GM23338 (cell line): ENCODE data around the gene ATP5MC2. TPM values are rescaled to one million over a fixed set of nuclear protein-coding genes. Genes with fewer than 3 reads are reported as not detected.
A peak's percentile ranks its signal among the peaks of the same experiment; 100 is the strongest.
"Not testable (repeated sequence)": the region's sequence is repeated elsewhere in the genome, so short reads cannot be mapped to it uniquely, and the experiment has no call there.

Experiments used
- ATAC-seq: fragments of 200-7000 bp; cut with Tn5 transposase; 3 replicates; pipeline ENCODE4 v1.9.1; 2020
- DNase-seq: peaks from one replicate; pipeline ENCODE4 v3.0.0-alpha.2; 2015; ENCODE audit warnings: low spot score
- H2AFZ ChIP-seq: fragments of 200-600 bp; sonication (generic); 2 replicates; pipeline ENCODE4 v1.8.0; 2016; ENCODE audit warnings: antibody characterized with exemption, mild to moderate bottlenecking, moderate library complexity
- H3F3A ChIP-seq: fragments of 200-600 bp; sonication (generic); replicated peaks from 2 replicates; pipeline ENCODE4 v1.8.0; 2017; ENCODE audit warnings: antibody characterized with exemption, mixed run types, low read depth
- H3K27ac ChIP-seq: fragments of 200-600 bp; sonication (generic); 2 replicates; pipeline ENCODE4 v1.6.1; 2016; ENCODE audit warnings: low read depth
- H3K27me3 ChIP-seq: fragments of 200-600 bp; sonication (generic); 2 replicates; pipeline ENCODE4 v1.8.0; 2016; ENCODE audit warnings: mild to moderate bottlenecking, mixed run types, moderate library complexity; ENCODE audit not compliant: insufficient read depth
- H3K36me3 ChIP-seq: fragments of 200-600 bp; sonication (generic); 2 replicates; pipeline ENCODE4 v1.8.0; 2016; ENCODE audit warnings: mild to moderate bottlenecking; ENCODE audit not compliant: insufficient read depth
- H3K4me1 ChIP-seq: fragments of 200-600 bp; sonication (generic); 2 replicates; pipeline ENCODE4 v1.8.0; 2016; ENCODE audit warnings: mild to moderate bottlenecking, moderate library complexity; ENCODE audit not compliant: insufficient read depth
- H3K4me2 ChIP-seq: fragments of 200-600 bp; sonication (generic); 2 replicates; pipeline ENCODE4 v1.7.1; 2017; ENCODE audit warnings: mixed run types
- H3K4me3 ChIP-seq: fragments of 200-600 bp; sonication (generic); 2 replicates; pipeline ENCODE4 v1.6.1; 2016; ENCODE audit warnings: mixed run types
- H3K79me2 ChIP-seq: fragments of 200-600 bp; sonication (generic); replicated peaks from 2 replicates; pipeline ENCODE4 v1.8.0; 2017; ENCODE audit warnings: mild to moderate bottlenecking; ENCODE audit not compliant: insufficient read depth
- H3K9me2 ChIP-seq: fragments of 200-600 bp; sonication (generic); 2 replicates; pipeline ENCODE4 v1.8.0; 2017; ENCODE audit not compliant: insufficient read depth
- H4K20me1 ChIP-seq: fragments of 200-600 bp; sonication (generic); replicated peaks from 2 replicates; pipeline ENCODE4 v1.8.0; 2017; ENCODE audit warnings: mild to moderate bottlenecking; ENCODE audit not compliant: insufficient read depth
- H3K27ac Mint-ChIP-seq: 2 replicates; pipeline ENCODE4 v1.8.0; 2020; ENCODE audit warnings: inconsistent platforms, mild to moderate bottlenecking, moderate library complexity, mixed read lengths
- H3K27me3 Mint-ChIP-seq: 3 replicates; pipeline ENCODE4 v1.8.0; 2022; ENCODE audit warnings: low read depth, mild to moderate bottlenecking, moderate library complexity, mixed read lengths, inconsistent platforms; ENCODE audit not compliant: insufficient read depth, poor library complexity
- H3K36me3 Mint-ChIP-seq: 3 replicates; pipeline ENCODE4 v1.8.0; 2021; ENCODE audit warnings: low read depth, mild to moderate bottlenecking, inconsistent platforms, moderate library complexity, mixed read lengths
- H3K4me1 Mint-ChIP-seq: 3 replicates; pipeline ENCODE4 v1.8.0; 2020; ENCODE audit warnings: mild to moderate bottlenecking, inconsistent platforms, mixed read lengths
- H3K4me3 Mint-ChIP-seq: 3 replicates; pipeline ENCODE4 v1.8.0; 2021; ENCODE audit warnings: moderate library complexity, mild to moderate bottlenecking, inconsistent platforms, mixed read lengths
- H3K9me3 Mint-ChIP-seq: 3 replicates; pipeline ENCODE4 v1.8.0; 2020; ENCODE audit warnings: moderate library complexity, mild to moderate bottlenecking, inconsistent platforms, mixed read lengths
- CREB1 ChIP-seq: fragments of 250-450 bp; sonication (Bioruptor Pico); IDR thresholded peaks from 2 replicates; pipeline ENCODE4 v1.5.0; 2020; ENCODE audit warnings: low read depth, mild to moderate bottlenecking, moderate library complexity
- JUNB ChIP-seq: IDR thresholded peaks from one replicate; pipeline ENCODE4 v1.6.1; 2016; ENCODE audit warnings: antibody characterized with exemption; ENCODE audit not compliant: unreplicated experiment
- REST ChIP-seq: IDR thresholded peaks from one replicate; pipeline ENCODE4 v1.6.1; 2018; ENCODE audit warnings: antibody characterized with exemption; ENCODE audit not compliant: unreplicated experiment
- STAT1 ChIP-seq: IDR thresholded peaks from one replicate; pipeline ENCODE4 v1.6.1; 2016; ENCODE audit warnings: antibody characterized with exemption; ENCODE audit not compliant: unreplicated experiment
- ZNF331 ChIP-seq: fragments of 250-450 bp; sonication (Bioruptor Pico); IDR thresholded peaks from 2 replicates; pipeline ENCODE4 v1.5.0; 2020; ENCODE audit warnings: low read depth, mild to moderate bottlenecking, moderate library complexity
- ZNF462 ChIP-seq: fragments of 250-450 bp; sonication (Bioruptor Pico); IDR thresholded peaks from 2 replicates; pipeline ENCODE4 v1.5.0; 2020; ENCODE audit warnings: mild to moderate bottlenecking, moderate library complexity
- polyA plus RNA-seq: library from polyadenylated mRNA; unstranded; fragments of >200 nt; fragmentation: Nextera tagmentation; extraction: Ambion mirVana; gene quantifications from 2 replicates; pipeline ENCODE4 v1.2.1, GENCODE V29; 2016
- total RNA-seq: library from RNA; depleted of rRNA; stranded (reverse); fragments of >200 nt; shearing (Covaris generic); gene quantifications from 2 replicates; pipeline ENCODE4 v1.2.3, GENCODE V29; 2014

ATP5MC2 gene
- total and polyA plus RNA-seq, 2 experiments from 2014 or later = 362 to 821 TPM

GRCh38 chr12:53719649-53720048 is 43.8 kb upstream of the ATP5MC2 start:
- Histone ChIP-seq H3K4me1 (no peaks in the 10 kb centered on the region), H3K27me3 (no peaks in the 10 kb centered on the region), H3K9me2 (no peaks in the 10 kb centered on the region), H4K20me1 (no peaks in the 10 kb centered on the region), H3F3A (no peaks in the 10 kb centered on the region), H3K36me3 (no peaks in the 10 kb centered on the region), H3K4me2 (no peak overlapping the region), H3K79me2 (no peaks in the 10 kb centered on the region), H3K4me3 (no peak overlapping the region), H3K27ac (no peak overlapping the region), H2AFZ (no peak overlapping the region)
- no peaks in the 10 kb centered on the region; the same call in 2 of the 3 replicates for H3K9me3 Mint-ChIP-seq
- ATAC-seq (peak; percentile 96), DNase-seq (peak; percentile 69)
- no peak overlapping the region for H3K27ac Mint-ChIP-seq
- H3K27me3 Mint-ChIP-seq = peaks cover 3% of the 10 kb centered on the region
- peaks cover 9% of the 10 kb centered on the region; the same call in 1 of the 3 replicates for H3K4me1 Mint-ChIP-seq
- TF ChIP-seq STAT1 (no peak), ZNF331 (CRISPR knock-in tag) (no peak), JUNB (no peak), REST (no peak), CREB1 (CRISPR knock-in tag) (no peak), ZNF462 (no peak)
- no peak overlapping the region for H3K4me3 Mint-ChIP-seq
- H3K36me3 Mint-ChIP-seq = no peaks in the 10 kb centered on the region

GRCh38 chr12:53718567-53718966 is 42.7 kb upstream of the ATP5MC2 start:
- not testable (repeated sequence) for H3K4me1 Mint-ChIP-seq, H3K36me3 Mint-ChIP-seq, H3F3A ChIP-seq, H3K27me3 ChIP-seq, DNase-seq, ATAC-seq, H3K27ac Mint-ChIP-seq, H3K4me3 Mint-ChIP-seq, H3K9me3 Mint-ChIP-seq, H3K79me2 ChIP-seq, H3K4me1 ChIP-seq, H3K9me2 ChIP-seq, H3K36me3 ChIP-seq, H3K4me3 ChIP-seq, H3K27ac ChIP-seq, H3K4me2 ChIP-seq, H3K27me3 Mint-ChIP-seq, H4K20me1 ChIP-seq, H2AFZ ChIP-seq
